ENCODE measurements around the gene RWDD4.

The RWDD4 gene

DNA sequence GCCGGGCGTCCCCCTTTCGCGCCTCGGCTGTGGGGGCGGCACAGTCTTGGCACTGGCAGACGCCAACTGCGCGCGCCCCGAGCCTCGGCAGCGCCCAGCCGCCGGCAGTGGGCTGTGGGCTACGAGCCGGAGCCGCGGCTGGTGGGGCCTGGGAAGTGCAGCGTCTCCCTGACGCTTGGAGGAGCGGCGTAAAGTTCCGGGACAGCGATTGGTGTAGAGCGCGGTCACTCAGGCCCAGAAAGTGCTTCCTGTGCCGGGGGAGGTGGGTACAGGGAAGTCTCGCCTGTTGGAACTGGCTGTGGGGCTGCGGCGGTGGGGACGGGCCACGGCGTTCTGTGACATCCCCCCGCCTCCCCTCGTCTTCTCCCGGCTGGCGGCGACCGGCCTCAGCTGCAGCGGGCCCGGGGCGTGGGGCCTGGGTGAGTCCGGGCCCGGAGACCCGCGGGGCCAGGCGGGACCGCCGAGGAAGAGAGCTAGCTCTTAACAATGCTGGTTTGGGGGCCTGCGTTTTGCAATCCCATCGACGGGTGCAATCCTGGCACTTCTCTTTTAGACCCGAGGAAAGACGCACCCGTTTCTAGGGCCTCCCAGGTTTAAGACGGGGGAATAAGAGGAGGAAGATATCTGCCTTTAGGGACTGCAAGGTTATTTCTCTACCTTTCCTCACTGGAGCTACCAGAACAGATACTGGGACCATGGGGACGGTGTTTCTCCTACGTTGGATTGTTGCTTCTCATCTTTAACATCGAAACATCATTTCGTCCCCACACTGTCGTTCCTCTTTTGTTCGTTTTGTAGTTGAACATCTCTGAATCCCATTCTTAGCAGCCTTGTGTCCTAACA is at the start of gene RWDD4, which contains the start of gene TRAPPC11:
Gene RWDD4 (minus strand): TSS at position 157 of the 843 bp plus-strand sequence. CDS start 233 bp downstream, outside the sequence.
Gene TRAPPC11 (plus strand): TSS at position 265 of the 843 bp plus-strand sequence. CDS start 4,575 bp downstream, outside the sequence.
- peak; percentile 92 to 93 (median 93) for DNase-seq (ENCODE audit: low read depth in 2 of 3, low spot score in 1 of 3)

DNA sequence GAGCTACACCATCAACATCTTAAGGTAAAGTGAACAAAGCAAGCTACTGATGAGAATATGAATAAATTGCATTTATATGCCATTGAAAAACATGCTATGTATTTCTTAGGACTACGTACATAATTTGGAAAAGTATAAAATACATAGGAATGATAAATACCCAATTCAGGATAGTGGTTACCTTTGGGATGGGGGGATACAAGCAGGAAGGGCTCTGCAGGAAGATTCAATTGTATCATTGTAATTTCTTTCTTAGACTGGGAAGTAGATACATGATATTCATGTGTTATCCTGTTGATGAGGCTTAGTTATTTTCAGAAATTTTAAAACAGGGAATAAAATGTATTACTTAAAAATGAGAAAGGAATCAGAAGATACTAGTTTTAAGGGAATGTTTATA is 43.5 kb upstream of the RWDD4 start:
- no peak for DNase-seq (ENCODE audit: low read depth in 2 of 3, low spot score in 1 of 3)

DNA sequence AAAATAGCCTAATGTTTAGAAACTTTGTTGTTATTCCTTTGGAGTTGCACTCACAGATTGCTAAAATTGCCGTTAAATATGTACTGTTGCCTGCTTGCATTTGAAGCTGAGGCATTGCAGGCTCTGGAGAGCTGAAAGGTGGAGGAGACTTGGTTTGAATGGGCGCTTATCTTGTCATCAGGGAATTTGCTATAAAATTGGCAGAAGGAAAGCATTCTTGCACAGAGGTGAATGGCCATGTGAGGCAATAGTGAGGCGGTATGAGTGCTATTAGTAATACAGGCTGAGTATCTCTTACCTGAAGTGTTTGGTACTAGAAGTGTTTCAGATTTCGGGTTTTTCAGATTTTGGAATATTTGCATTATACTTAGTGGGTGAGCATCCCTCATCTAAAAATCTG is 41.4 kb upstream of the RWDD4 start:
- no peak for DNase-seq (ENCODE audit: low read depth in 2 of 3, low spot score in 1 of 3)

DNA sequence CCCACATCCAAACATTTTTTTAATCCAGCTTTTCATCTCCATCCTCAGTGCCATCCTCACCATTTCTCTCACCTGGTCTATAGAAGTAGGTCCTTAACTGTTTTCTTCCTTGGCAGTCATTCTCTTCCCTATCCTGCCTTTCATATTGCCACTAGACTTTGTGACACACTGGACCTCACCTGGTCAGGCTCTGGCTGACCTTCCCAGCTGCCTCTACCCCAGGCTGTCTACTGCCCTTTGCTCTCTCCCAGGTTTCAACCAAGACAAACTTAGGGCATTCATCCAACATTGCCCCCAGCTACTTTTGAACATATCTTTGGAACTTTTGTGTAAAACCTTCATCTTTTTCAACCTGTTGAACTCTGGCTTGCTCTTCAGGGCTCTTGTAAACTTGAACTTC is 39.9 kb upstream of the RWDD4 start:
- no peak for DNase-seq (ENCODE audit: low read depth in 2 of 3, low spot score in 1 of 3)

DNA sequence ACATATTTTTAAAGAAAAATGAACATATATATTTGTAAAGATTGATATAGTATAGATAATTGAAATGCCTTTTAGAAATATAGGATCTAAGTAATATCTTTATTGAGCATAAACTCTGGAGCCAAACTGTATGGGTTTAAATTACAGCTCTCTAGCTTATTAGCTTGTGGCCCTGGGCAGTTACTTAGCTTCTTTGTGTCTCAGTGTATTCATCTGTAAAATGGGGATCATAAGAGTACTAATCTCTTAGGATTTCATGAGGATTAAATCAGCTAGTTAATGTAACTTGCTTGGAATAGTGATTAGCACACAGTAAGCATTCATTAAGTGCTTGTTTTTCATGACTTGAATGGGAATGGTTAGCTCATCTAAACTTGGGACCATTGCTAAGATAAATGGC is 32.9 kb upstream of the RWDD4 start:
- DNase-seq (ENCODE audit: low read depth in 2 of 3, low spot score in 1 of 3) = no peak

DNA sequence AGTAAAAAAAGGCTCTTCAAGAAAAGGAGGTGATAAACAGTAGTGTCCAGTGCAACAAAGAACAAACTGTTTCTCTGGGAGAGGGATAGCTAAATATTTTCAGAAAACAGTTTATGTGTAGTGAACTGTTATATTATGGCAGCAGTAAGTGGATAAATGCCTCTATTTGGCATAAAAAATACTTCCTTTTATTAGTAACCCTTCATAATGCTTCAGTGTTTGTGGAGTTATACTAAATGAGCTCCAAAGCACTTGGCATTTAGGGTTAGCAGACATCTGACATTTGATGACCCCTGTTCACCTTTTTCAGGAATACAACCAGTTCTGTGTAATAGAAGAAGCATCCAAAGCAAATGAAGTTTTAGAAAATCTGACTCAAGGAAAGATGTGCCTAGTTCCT is 32.0 kb upstream of the RWDD4 start:
- no peak for DNase-seq (ENCODE audit: low read depth in 2 of 3, low spot score in 1 of 3)

DNA sequence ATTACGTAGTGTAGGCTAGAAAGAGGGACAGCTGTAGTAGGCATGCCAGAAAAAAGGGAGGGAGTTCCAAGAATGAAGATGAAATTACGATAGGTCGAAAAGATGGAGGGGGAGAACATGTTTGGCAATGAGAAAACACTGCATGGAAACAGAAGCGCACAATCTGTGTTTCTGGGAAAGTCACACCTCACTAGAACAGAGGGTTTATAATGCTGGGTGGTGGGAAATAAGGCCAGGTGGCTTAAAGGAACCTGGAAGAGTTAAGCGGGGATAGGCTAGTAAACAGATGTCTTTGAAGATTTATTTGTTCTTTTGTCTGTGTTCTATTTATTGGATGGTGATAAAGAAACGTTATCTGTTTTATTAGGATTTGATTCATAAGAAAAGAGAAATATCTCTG is 29.2 kb upstream of the RWDD4 start:
- no peak for DNase-seq (ENCODE audit: low read depth in 2 of 3, low spot score in 1 of 3)

DNA sequence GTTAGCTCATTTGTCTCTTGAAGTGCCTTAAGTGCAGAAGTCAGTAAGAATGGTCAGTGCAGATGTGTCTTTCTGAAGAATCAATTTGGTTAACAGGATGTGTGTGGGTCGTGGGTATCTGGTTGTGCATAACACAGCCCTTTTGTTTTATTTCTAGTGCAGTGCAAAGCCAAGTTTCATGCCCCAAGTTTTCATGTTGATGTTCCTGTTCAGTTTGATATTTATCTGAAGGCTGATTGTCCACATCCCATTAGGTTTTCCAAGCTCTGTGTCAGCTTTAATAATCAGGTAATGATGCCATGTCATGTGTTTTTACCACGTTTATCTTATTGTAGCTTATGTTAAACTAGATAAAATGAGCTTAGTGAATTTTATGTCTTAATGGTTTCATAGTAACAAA is 27.5 kb upstream of the RWDD4 start:
- DNase-seq (ENCODE audit: low read depth in 2 of 3, low spot score in 1 of 3) = no peak

DNA sequence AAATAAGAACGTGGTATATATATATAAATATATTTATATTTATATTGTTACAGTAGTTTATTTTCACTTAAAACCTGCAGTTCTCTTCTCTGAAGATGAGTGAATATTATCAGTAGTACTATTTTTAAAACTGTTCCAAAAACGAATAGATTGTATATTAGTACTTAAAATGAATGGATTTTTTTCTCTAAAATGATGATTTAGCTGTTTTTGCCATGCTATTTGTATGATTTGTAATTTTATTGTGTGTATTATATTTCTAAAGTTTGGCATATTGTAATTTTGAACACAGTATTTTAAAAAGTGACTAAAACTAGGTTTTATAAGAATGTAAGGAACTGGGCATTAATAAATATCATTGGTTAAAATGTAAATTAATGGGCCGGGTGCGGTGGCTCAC is 22.1 kb upstream of the RWDD4 start:
- no peak for DNase-seq (ENCODE audit: low read depth in 2 of 3, low spot score in 1 of 3)

DNA sequence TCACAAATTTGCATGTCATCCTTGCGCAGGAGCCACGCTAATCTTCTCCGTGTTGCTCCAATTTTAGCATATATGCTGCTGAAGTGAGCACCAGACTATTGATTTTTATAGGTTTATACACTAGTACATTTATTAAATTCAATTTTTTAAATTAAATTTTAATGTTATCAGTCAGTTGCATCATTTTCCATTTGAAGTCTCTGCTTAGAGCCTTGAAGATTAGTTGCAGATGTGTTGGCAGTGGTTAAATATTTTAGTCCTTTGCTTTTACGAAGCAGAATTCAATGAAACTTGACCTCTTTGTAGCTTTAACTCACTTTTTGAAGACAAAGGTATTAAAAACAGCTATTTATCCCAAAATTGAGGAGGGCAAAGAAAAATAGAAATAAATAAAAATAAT is 16.6 kb upstream of the RWDD4 start:
- no peak for DNase-seq (ENCODE audit: low read depth in 2 of 3, low spot score in 1 of 3)

DNA sequence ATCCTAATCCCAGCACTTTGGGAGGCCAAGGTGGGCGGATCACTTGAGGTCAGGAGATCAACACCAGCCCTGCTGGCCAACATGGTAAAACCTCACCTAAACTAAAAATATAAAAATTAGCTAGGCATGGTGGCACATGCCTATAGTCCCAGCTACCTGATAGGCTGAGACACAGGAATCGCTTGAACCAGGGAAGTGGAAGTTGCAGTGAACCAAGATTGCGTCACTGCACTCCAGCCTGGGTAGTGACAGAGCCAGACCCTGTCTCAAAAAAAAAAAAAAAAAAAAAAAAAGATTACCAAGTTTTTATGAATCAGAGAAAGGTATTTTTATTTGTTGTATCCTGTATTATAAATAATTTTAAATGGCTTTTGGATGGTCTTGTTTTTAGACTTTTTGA is 15.2 kb upstream of the RWDD4 start:
- no peak for DNase-seq (ENCODE audit: low read depth in 2 of 3, low spot score in 1 of 3)

DNA sequence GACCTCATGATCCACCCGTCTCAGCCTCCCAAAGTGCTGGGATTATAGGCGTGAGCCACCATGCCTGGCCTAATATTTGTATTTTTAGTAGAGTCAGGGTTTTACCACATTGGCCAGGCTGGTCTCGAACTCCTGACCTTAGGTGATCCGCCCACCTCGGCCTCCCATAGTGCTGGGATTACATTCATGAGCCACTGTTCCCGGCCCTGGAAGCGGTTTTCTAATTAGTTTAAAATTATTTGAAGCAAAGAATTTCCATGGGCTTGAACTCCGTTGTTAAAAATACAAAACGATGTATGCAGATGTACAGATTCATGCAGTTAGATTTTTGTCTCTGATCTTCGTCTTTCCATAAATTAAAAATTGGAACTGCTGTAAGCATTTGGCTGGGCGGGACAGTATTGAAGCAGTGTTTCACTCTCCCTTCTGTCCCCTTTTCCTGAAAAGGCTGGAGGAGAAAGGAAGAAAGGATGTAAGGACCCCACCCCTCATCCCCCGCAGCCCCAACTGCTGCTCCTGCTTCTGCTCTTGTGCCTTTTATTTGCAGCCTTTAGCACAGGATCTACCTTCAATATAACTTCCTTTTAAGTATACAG is 12.1 kb upstream of the RWDD4 start:
- no peak for DNase-seq (ENCODE audit: low read depth in 2 of 3, low spot score in 1 of 3)

DNA sequence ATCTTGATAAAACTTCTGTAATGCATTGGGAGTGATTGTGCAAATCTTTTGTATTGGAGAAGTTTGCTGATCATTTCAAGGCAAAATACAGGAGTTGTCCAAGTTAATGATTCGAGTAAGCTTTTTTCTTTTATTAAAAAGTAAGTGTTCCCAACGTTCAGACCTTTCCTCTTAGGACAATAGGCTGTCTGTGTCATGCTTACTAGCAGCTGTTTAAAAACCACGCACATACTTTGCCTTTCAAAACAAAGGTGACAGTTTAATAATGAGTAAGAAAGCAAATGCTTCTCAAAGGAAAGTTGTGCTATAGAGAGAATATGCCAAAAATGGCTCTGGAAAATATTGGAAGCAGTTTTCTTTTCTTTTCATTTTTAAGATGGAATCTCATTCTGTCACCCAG is 11.3 kb upstream of the RWDD4 start:
- no peak for DNase-seq (ENCODE audit: low read depth in 2 of 3, low spot score in 1 of 3)

DNA sequence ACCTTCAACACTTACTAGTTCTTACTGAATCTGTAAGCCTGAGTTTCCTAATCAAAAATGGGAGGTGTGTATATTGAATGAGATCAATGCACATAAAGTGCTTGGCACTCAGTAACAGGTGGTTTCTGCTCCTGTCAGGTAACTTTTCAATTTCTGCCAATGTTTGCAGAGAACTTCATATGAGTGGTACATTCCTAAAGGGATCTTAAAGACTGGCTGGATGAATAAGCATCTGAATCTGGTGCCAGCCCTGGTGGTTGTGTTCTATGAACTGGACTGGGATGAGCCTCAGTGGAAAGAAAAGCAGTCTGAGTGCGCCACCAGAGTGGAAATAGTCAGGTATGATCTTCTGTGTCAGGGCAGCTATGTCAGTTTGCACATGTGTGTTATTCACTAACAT is 7.1 kb upstream of the RWDD4 start:
- no peak for DNase-seq (ENCODE audit: low read depth in 2 of 3, low spot score in 1 of 3)

DNA sequence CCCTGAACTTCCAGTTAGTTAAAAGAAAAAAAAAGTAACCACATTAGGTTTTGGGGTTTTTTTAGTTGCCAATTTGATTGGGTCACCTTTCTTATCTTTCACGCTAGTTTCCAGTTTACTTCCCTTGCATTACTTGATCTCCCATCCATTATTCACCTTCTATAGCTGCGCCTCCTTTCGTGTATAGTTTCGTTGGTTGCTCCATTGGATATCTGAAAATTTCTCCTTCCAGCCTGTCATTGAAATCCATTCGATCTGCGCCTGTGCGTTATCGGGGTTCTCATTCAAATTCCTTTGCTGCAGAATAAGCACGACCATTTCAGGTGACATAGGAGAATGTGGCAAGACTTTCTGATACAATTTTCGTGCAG is 872 bp upstream of the RWDD4 start:
- no peak for DNase-seq (ENCODE audit: low read depth in 2 of 3, low spot score in 1 of 3)

DNA sequence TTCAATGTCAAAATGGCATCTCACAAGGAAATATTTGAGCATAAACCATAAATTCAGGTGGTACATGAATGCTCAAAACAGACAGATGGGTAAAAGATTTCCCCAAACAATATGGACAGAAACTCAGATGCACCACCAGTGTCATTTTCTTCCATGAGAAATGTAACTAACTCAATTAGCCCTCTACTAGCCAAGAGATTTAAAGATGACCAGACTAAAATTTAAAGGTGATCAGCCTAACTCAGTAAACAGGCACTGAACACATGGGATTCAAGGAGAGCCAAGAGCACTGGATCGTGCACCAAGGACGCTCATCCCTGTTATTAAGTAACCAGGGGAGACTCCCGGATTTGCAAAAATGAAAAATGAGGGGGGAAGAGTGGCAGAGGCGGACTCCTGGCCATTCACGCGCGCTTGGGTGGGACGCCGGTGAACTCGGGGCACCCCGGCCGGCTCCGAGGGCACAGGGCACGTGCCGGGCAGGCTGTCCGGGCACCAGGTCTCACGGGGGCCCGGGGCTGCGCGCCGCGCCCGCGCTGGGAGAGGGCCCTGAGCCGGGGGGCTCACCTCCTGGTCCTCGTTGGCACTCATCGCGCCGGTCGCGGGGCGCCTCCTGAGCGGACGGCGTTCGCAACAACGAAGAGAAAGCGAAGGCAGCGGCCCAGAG is 490 bp downstream of the RWDD4 start:
- DNase-seq (ENCODE audit: low read depth in 2 of 3, low spot score in 1 of 3) = no peak

DNA sequence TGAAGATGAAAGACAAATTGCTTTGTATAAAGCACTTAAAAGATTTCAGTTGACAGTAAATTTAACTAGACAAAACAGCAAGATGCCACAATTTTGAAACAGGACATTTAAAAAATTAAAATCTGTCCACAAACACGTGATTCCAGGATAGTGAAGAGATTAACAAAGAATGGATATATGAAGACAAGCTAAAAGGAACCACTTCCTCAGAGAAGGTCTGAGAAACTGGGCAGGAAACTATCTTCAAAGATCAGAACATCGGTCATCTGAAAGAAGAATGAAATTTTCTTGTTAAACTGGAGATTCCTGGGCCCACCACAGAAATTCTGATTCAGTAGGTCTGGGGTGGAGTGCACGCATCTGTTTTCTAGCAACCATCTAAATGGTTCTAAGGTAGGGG is 1.4 kb downstream of the RWDD4 start:
- no peak for DNase-seq (ENCODE audit: low read depth in 2 of 3, low spot score in 1 of 3)

DNA sequence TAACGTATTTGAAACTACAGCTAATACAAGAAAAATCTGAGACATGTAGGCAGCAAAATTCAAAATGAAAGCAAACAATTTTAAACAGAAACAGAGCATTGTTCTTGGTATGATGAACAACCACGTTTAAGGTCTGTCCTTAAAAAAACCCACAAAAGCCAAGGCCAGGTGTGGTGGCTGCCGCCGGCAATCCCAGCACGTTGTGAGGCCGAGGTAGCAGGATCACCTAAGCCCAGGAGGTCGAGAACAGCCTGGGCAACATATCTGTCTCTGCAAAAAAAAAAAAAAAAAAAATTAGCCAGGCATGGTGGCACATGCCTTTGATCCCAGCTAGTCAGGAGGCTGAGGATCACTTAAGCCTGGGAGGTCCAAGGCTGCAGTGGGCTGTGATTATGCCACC is 13.7 kb downstream of the RWDD4 start:
- DNase-seq (ENCODE audit: low read depth in 2 of 3, low spot score in 1 of 3) = no peak

DNA sequence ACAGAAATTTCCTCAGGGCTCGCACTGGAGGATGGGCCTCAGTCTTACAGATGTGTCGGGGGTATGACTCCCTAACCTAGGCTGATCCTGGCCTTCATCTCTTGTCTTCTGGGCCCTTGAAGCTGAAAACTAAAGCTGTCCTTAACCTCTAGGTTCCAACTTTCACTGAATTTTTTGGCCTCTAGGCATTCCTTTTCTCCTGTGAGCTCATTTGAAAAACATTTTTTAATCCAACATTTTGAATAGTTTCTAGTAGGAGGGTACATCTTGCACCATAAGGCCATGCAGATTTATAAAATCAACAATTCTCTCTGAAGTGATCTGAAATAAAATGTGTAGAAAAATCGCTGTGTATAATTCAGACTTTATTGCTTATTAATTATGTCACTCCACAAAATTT is 19.7 kb downstream of the RWDD4 start:
- no peak for DNase-seq (ENCODE audit: low read depth in 2 of 3, low spot score in 1 of 3)

DNA sequence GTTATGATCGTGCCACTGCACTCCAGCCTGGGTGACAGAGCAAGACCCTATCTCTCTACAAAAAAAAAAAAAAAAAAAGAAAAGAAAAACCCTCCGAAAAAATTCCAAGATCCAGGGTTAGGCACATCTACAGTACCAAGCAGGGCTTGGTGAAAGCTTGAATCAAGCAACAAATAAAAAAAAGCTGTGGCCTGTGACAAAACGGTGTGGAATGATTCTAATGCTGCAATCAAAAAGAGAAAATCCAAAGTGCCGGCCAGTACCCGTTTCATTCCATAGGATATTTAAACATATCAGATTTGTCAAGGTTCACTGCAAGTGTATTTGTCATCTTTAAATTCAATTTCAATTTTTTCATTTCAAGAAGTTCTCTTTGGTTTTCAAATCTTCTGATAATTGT is 20.5 kb downstream of the RWDD4 start:
- no peak for DNase-seq (ENCODE audit: low read depth in 2 of 3, low spot score in 1 of 3)

DNA sequence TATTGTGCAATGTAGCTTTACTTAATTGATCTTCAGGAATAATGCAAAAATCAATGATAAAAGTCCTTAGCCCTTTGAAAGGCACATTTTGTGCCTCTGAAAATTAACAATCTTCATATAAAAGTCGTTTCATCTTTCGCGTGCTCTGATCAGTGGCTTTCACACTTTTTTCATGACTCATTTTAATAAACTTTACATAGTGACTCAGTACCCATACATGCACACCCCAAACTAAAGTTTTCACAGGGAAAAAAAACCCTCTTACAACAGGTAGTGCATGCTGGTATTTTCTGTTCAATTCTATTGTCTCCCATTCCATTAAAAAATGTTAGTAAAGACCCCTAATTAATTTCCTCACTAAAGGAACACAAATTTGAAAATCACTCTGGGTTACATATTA is 21.5 kb downstream of the RWDD4 start:
- no peak for DNase-seq (ENCODE audit: low read depth in 2 of 3, low spot score in 1 of 3)

DNA sequence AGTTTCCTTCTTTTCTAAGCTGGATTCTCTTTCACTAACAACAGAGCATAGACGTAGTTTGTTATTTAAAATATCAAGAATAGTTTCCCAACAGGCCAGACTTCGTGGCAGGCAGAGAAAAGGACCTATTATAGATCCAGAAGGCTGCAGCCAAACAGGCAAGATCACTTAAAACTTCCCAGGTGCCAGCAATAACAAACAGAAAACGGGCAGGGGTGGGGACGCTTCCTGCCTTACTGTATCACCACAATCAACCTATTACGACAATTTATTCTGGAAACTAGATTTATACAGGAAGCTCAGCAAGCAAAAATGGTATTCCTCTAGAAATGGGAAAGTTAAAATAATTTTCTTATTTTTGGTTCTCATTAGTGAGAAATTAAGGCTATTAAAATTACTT is 22.1 kb downstream of the RWDD4 start:
- DNase-seq (ENCODE audit: low read depth in 2 of 3, low spot score in 1 of 3) = no peak
